Ascending aorta (tissue), 2 donors: ENCODE measurements around the gene SNRPD1. TPM values are rescaled to one million over a fixed set of nuclear protein-coding genes. Genes with fewer than 3 reads are reported as not detected.
A peak's percentile ranks its signal among the peaks of the same experiment; 100 is the strongest.

ENCODE experiments used
- DNase-seq, 2 donors: peaks; one replicate each; pipeline ENCODE4 v3.0.0-alpha.2; 2019; ENCODE audit warnings: low spot score in 2 of 2
- H3K27ac ChIP-seq, 2 donors: fragments of 200-600 bp; sonication (generic); one replicate each; pipeline ENCODE4 v1.5.1; 2016 to 2017; ENCODE audit warnings: mild to moderate bottlenecking in 1 of 2
- H3K27me3 ChIP-seq: fragments of 200-600 bp; sonication (generic); one replicate; pipeline ENCODE4 v1.5.1; 2017
- H3K36me3 ChIP-seq, 2 donors: fragments of 200-600 bp; sonication (generic); one replicate each; pipeline ENCODE4 v1.5.1; 2016
- H3K4me1 ChIP-seq, 2 donors: fragments of 200-600 bp; sonication (generic); one replicate each; pipeline ENCODE4 v1.5.1; 2016 to 2017; ENCODE audit warnings: mild to moderate bottlenecking in 1 of 2
- H3K4me3 ChIP-seq, 2 donors: fragments of 200-600 bp; sonication (generic); one replicate each; pipeline ENCODE4 v1.5.1; 2016 to 2017; ENCODE audit warnings: mild to moderate bottlenecking in 1 of 2
- H3K9me3 ChIP-seq, 2 donors: fragments of 200-600 bp; sonication (generic); one replicate each; pipeline ENCODE4 v1.5.1; 2016
- CTCF ChIP-seq, 3 experiments: fragments of 200-600 bp in 2 of 3; fragments of 450-650 bp in 1 of 3; sonication (generic) in 2 of 3; IDR thresholded peaks; one replicate each; pipeline ENCODE4 v1.5.1; 2016 to 2019; ENCODE audit warnings: antibody characterized with exemption in 3 of 3, mild to moderate bottlenecking in 1 of 3, moderate library complexity in 1 of 3
- intact Hi-C: fragments of 100-400 bp; cut with DNase I; formaldehyde crosslinking; loops from one replicate; pipeline ENCODE4 v1.15.1; 2023
- total RNA-seq: library from RNA; depleted of rRNA; stranded (reverse); fragments of >200 nt; gene quantifications from one replicate; pipeline ENCODE4 v1.1.0, GENCODE V29; 2016

The SNRPD1 gene
- total RNA-seq, 1 donor from 2014 or later, result 0.85 TPM

- H3K27me3 ChIP-seq, result no peaks in the 10 kb centered on the region
- H3K36me3 ChIP-seq, result no peaks in the 10 kb centered on the region
- H3K4me3 ChIP-seq, result no peak overlapping the region
- intact Hi-C loops, result no loop called here
- no peak overlapping the region for H3K27ac ChIP-seq
- no peak for TF ChIP-seq CTCF (IDR thresholded peaks at IDR 0.05)
- no peaks in the 10 kb centered on the region for H3K9me3 ChIP-seq
- no peaks in the 10 kb centered on the region for H3K4me1 ChIP-seq
- no peak for DNase-seq
These were observed 68.0 kb downstream of the SNRPD1 start for GRCh38 chr18:21680161-21680560.

DNA sequence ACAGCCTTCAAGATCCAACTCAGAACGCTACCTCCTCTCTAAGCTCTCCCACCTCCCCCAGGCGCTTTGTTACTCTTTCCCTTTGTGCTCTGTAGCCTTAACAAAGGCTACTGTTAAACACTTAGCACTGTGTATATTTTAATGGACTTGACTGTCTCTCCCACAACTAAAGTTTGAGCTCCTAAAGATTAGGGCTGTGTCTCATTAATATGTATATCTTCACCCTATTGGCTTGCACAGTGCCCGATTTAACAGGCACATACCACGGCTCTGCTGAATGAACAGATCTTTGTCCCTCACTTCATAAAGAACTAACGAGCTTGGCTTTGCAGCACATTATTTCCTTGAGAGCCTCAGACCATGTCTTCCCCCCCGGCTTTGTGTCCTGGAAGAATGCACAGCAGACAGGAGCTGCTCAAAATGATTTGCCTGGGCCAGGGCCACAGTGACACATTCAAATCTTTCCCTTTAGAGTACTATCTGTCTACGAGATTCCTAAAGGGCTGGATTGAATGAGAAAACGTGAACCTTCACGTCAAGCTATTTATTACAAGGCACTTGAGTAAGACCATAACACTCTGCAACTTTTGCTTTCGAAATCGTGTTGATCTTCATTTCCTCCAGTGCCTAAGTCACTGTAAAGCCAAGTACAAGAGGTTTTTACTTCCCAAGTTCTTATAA lies 70.4 kb downstream of the SNRPD1 start:
- H3K27me3 ChIP-seq, result no peaks in the 10 kb centered on the region
- H3K9me3 ChIP-seq, result no peaks in the 10 kb centered on the region
- intact Hi-C loops, result no loop called here
- H3K36me3 ChIP-seq, result no peaks in the 10 kb centered on the region
- no peak for DNase-seq
- TF ChIP-seq CTCF (IDR thresholded peaks at IDR 0.05), result no peak
- H3K4me3 ChIP-seq, result peak overlapping the region; percentile 44 to 54
- H3K4me1 ChIP-seq, result no peaks in the 10 kb centered on the region
- peak overlapping the region; percentile 46 to 49 for H3K27ac ChIP-seq

Other genes with a start within 250 kb of the SNRPD1 start
- gene ESCO1, start 11.6 kb upstream of the SNRPD1 start, total RNA-seq, result 3.8 TPM
- 9.6 TPM for gene ABHD3, start 92.5 kb downstream of the SNRPD1 start, total RNA-seq
- gene MIB1, start 128.5 kb downstream of the SNRPD1 start, total RNA-seq, result 11.0 TPM